ENCODE data around the gene KIAA1549. TPM values are rescaled to one million over a fixed set of nuclear protein-coding genes. Genes with fewer than 3 reads are reported as not detected.

Gene KIAA1549
- total and polyA plus RNA-seq, 4 donors, result 0.13 to 0.89 (median 0.42) TPM

DNA sequence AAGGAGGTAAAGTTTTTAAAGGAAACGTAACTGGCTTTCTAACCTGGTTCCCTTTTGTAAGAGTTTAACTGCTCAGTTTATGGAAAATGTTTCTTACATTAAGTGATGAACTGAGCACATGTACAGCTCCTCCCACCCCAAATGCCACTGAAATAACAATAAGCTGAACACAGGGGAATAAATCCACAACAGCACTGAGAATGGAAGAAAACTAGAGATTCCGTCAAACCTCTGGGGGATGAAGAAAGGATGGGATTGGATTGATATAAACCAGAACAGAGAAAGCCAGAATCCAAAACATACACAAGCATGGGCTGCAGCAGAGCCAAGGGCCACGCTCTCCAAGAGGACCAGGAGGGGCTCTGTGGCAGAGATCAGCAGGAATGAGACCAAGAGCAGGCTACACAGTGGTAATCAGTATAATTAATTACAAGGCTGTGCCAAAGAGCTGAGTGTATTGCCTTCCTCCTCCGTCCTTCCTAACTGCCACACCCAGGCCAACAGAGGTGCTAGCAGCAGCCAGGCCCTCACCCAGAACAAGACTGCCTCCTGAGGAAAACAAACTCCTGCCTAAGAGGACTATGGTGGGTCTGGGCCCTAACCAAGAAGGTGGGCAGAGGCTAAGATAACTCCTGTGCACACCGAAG is 73.9 kb downstream of the KIAA1549 start:
- no peaks in the 10 kb centered on the region for H3K9me3 ChIP-seq (ENCODE audit: control insufficient read depth in 4 of 4, low read length in 3 of 4)
- no peak overlapping the region for H3K9ac ChIP-seq (ENCODE audit: low read depth in 1 of 2, low read length in 2 of 2)
- H3K36me3 ChIP-seq (ENCODE audit: control insufficient read depth in 4 of 4, insufficient read depth in 3 of 4, low read depth in 1 of 4, low read length in 3 of 4), result peaks cover 0 to 2% (median 0%) of the 10 kb centered on the region in 4 donors
- WGBS, result 90% methylated on average over 5 of the region's 5 CpGs
- H3K27me3 ChIP-seq (ENCODE audit: control insufficient read depth in 4 of 4, insufficient read depth in 4 of 4, low read length in 3 of 4), result no peaks in the 10 kb centered on the region
- DNase-seq (ENCODE audit: low spot score), result no peak
- H3K4me1 ChIP-seq (ENCODE audit: control insufficient read depth in 4 of 4, insufficient read depth in 4 of 4, low read length in 3 of 4), result no peaks in the 10 kb centered on the region
- no peak overlapping the region for H3K4me3 ChIP-seq (ENCODE audit: low read depth in 1 of 3, low read length in 3 of 3)
- no peak overlapping the region for H3K27ac ChIP-seq (ENCODE audit: low read depth in 1 of 2, low read length in 2 of 2)
- TF ChIP-seq RAD21 (IDR thresholded peaks at IDR 0.05) (no peak), TAF1 (conservative IDR thresholded peaks at IDR 0.05) (no peak)

DNA sequence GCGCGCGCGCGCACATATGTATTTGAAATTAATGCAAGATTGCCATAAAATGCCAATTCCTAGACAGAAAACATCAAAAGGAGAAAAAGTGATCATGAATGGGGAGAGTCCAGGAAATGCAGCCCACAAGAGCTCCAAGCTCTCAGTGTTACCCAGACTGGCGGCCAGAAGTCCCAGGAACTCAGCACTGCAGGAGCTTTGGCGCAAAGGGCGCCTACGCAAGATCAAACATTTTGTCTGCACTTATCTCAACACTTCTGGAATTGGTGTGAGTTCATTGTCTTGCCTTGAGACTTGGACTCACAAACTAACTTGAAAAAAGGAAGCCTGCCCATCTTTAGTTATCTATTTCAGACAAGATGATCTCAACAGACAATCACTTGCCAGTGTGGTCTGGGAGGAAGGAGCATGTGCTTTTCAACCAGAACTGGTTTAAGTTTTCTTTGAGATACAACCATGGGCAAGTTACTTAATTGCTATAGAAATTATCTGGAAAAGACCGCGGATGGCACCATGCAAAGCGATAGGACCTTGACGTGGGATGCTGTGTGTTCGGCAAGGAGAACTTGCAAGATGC is 77.2 kb downstream of the KIAA1549 start:
- Histone ChIP-seq H3K9me3 (ENCODE audit: control insufficient read depth in 4 of 4, low read length in 3 of 4) (no peaks in the 10 kb centered on the region), H3K4me3 (ENCODE audit: low read depth in 1 of 3, low read length in 3 of 3) (no peak overlapping the region), H3K36me3 (ENCODE audit: control insufficient read depth in 4 of 4, insufficient read depth in 3 of 4, low read depth in 1 of 4, low read length in 3 of 4) (peaks cover 0 to 2% (median 0%) of the 10 kb centered on the region in 4 donors), H3K4me1 (ENCODE audit: control insufficient read depth in 4 of 4, insufficient read depth in 4 of 4, low read length in 3 of 4) (no peaks in the 10 kb centered on the region), H3K27me3 (ENCODE audit: control insufficient read depth in 4 of 4, insufficient read depth in 4 of 4, low read length in 3 of 4) (no peaks in the 10 kb centered on the region), H3K27ac (ENCODE audit: low read depth in 1 of 2, low read length in 2 of 2) (no peak overlapping the region), H3K9ac (ENCODE audit: low read depth in 1 of 2, low read length in 2 of 2) (no peak overlapping the region)
- 90% methylated on average over 14 of the region's 14 CpGs for WGBS
- TF ChIP-seq, protein P1, sequence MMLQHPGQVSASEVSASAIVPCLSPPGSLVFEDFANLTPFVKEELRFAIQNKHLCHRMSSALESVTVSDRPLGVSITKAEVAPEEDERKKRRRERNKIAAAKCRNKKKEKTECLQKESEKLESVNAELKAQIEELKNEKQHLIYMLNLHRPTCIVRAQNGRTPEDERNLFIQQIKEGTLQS (IDR thresholded peaks at IDR 0.05), result no peak
- TF ChIP-seq FOXA2 (IDR thresholded peaks at IDR 0.05) (no peak), GABPA (IDR thresholded peaks at IDR 0.05 in 1 of 2, conservative IDR thresholded peaks at IDR 0.05 in 1 of 2) (no peak), HNF4G (IDR thresholded peaks at IDR 0.05) (no peak), JUND (IDR thresholded peaks at IDR 0.05) (no peak), NR2F2 (IDR thresholded peaks at IDR 0.05) (no peak), EGR1 (IDR thresholded peaks at IDR 0.05; ENCODE audit: low read depth in 2 of 2) (no peak), FOXA1 (IDR thresholded peaks at IDR 0.05) (no peak), SP1 (IDR thresholded peaks at IDR 0.05) (no peak), RXRA (IDR thresholded peaks at IDR 0.05) (no peak), YY1 (IDR thresholded peaks at IDR 0.05) (no peak), TAF1 (conservative IDR thresholded peaks at IDR 0.05) (no peak)
- TF ChIP-seq, protein P2, sequence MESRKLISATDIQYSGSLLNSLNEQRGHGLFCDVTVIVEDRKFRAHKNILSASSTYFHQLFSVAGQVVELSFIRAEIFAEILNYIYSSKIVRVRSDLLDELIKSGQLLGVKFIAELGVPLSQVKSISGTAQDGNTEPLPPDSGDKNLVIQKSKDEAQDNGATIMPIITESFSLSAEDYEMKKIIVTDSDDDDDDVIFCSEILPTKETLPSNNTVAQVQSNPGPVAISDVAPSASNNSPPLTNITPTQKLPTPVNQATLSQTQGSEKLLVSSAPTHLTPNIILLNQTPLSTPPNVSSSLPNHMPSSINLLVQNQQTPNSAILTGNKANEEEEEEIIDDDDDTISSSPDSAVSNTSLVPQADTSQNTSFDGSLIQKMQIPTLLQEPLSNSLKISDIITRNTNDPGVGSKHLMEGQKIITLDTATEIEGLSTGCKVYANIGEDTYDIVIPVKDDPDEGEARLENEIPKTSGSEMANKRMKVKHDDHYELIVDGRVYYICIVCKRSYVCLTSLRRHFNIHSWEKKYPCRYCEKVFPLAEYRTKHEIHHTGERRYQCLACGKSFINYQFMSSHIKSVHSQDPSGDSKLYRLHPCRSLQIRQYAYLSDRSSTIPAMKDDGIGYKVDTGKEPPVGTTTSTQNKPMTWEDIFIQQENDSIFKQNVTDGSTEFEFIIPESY (IDR thresholded peaks at IDR 0.05), result no peak
- TF ChIP-seq, protein P3, sequence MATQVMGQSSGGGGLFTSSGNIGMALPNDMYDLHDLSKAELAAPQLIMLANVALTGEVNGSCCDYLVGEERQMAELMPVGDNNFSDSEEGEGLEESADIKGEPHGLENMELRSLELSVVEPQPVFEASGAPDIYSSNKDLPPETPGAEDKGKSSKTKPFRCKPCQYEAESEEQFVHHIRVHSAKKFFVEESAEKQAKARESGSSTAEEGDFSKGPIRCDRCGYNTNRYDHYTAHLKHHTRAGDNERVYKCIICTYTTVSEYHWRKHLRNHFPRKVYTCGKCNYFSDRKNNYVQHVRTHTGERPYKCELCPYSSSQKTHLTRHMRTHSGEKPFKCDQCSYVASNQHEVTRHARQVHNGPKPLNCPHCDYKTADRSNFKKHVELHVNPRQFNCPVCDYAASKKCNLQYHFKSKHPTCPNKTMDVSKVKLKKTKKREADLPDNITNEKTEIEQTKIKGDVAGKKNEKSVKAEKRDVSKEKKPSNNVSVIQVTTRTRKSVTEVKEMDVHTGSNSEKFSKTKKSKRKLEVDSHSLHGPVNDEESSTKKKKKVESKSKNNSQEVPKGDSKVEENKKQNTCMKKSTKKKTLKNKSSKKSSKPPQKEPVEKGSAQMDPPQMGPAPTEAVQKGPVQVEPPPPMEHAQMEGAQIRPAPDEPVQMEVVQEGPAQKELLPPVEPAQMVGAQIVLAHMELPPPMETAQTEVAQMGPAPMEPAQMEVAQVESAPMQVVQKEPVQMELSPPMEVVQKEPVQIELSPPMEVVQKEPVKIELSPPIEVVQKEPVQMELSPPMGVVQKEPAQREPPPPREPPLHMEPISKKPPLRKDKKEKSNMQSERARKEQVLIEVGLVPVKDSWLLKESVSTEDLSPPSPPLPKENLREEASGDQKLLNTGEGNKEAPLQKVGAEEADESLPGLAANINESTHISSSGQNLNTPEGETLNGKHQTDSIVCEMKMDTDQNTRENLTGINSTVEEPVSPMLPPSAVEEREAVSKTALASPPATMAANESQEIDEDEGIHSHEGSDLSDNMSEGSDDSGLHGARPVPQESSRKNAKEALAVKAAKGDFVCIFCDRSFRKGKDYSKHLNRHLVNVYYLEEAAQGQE (IDR thresholded peaks at IDR 0.05), result no peak
- no peak for DNase-seq (ENCODE audit: low spot score)
